Activated T-cell treated with anti-CD3 and anti-CD28 coated beads for 1 hour (primary cell): ENCODE results near the gene ERN1.
"Not testable (repeated sequence)": the region's sequence is repeated elsewhere in the genome, so short reads cannot be mapped to it uniquely, and the experiment has no call there.

Experiments used
- DNase-seq: peaks from one replicate; pipeline ENCODE4 v3.0.0-alpha.2; 2020; ENCODE audit warnings: low read depth

The ERN1 gene

GRCh38 chr17:64134216-64134970 is 4.4 kb upstream of the ERN1 start:
- no peak for DNase-seq

- DNase-seq: no peak
Observed at GRCh38 chr17:64133546-64134215, 3.7 kb upstream of the ERN1 start.

- DNase-seq: no peak
Observed at GRCh38 chr17:64131606-64132270, 1.8 kb upstream of the ERN1 start.

GRCh38 chr17:64130559-64131001 is 636 bp upstream of the ERN1 start:
- DNase-seq: no peak

- no peak for DNase-seq
Observed at GRCh38 chr17:64129515-64129764, 504 bp downstream of the ERN1 start.

GRCh38 chr17:64128787-64129514 is 993 bp downstream of the ERN1 start:
- no peak for DNase-seq

GRCh38 chr17:64126918-64127317 is 3.0 kb downstream of the ERN1 start:
- DNase-seq: no peak

- DNase-seq: no peak
Observed at GRCh38 chr17:64125937-64126336, 4.0 kb downstream of the ERN1 start.

- DNase-seq: no peak
Observed at GRCh38 chr17:64124609-64125008, 5.3 kb downstream of the ERN1 start.

GRCh38 chr17:64123114-64123513 is 6.8 kb downstream of the ERN1 start:
- no peak for DNase-seq

- DNase-seq: not testable (repeated sequence)
Observed at GRCh38 chr17:64120972-64121786, 8.8 kb downstream of the ERN1 start.

GRCh38 chr17:64120159-64120810 is 9.7 kb downstream of the ERN1 start:
- no peak for DNase-seq

- DNase-seq: no peak
Observed at GRCh38 chr17:64117981-64118979, 11.7 kb downstream of the ERN1 start.

GRCh38 chr17:64115822-64116534 is 14.0 kb downstream of the ERN1 start:
- DNase-seq: no peak

- no peak for DNase-seq
Observed at GRCh38 chr17:64115043-64115698, 14.8 kb downstream of the ERN1 start.

GRCh38 chr17:64113006-64113405 is 16.9 kb downstream of the ERN1 start:
- DNase-seq: no peak

- no peak for DNase-seq
Observed at GRCh38 chr17:64111831-64112230, 18.1 kb downstream of the ERN1 start.

- DNase-seq: no peak
Observed at GRCh38 chr17:64110379-64111152, 19.4 kb downstream of the ERN1 start.
